IPS DF 6.9 (cell line): ENCODE measurements around the gene UBAP1.
"Not testable (repeated sequence)": the region's sequence is repeated elsewhere in the genome, so short reads cannot be mapped to it uniquely, and the experiment has no call there.

Source experiments
- DNase-seq: peaks from one replicate; pipeline ENCODE4 v3.0.0-alpha.2; 2013; ENCODE audit warnings: low read depth, low spot score
- H3K27ac ChIP-seq: one replicate; pipeline ENCODE4 v1.5.1; 2013; ENCODE audit warnings: low read length, control low read depth
- H3K27me3 ChIP-seq: 2 replicates; pipeline ENCODE4 v1.6.1; 2013; ENCODE audit warnings: mild to moderate bottlenecking, low read length; ENCODE audit not compliant: control insufficient read depth, insufficient read depth
- H3K36me3 ChIP-seq: 2 replicates; pipeline ENCODE4 v1.6.1; 2013; ENCODE audit warnings: low read length; ENCODE audit not compliant: control insufficient read depth, insufficient read depth
- H3K4me1 ChIP-seq: 2 replicates; pipeline ENCODE4 v1.6.1; 2013; ENCODE audit warnings: low read length; ENCODE audit not compliant: control insufficient read depth, insufficient read depth
- H3K4me3 ChIP-seq: 2 replicates; pipeline ENCODE4 v1.5.1; 2013; ENCODE audit warnings: mild to moderate bottlenecking, low read length
- H3K9me3 ChIP-seq: 2 replicates; pipeline ENCODE4 v1.6.1; 2013; ENCODE audit warnings: low read length, inconsistent platforms; ENCODE audit not compliant: control insufficient read depth, insufficient read depth
- WGBS: extraction: QIAGEN DNeasy Blood & Tissue Kit; methylation state at CpG from one replicate; pipeline ENCODE4 v1.1.7; 2013; ENCODE audit warnings: mixed read lengths, missing lambda C conversion rate; ENCODE audit not compliant: insufficient read length, insufficient coverage; 5-methylcytosine and 5-hydroxymethylcytosine counted together

The UBAP1 gene

DNA sequence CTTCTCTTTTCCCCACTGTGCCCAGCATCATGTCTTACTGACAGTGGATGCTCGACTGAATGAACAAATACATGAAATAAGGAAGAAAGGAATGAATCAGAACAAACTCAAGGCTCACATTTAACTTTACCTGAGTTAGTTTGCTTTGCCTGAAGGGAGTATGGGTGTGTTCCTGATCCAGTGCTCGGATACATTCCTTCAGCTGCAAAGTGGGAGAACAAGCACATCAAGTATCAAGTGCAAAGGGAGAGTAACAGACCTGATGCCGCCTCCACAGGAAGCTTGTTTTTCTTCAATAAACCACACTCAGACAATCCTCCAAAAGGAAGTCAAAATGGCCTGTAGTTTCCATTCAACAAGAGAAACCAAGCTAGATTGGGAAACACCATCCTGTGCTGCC lies 84.1 kb downstream of the UBAP1 start:
- no peak for DNase-seq
- Histone ChIP-seq H3K4me3 (no peak overlapping the region), H3K27me3 (no peaks in the 10 kb centered on the region), H3K4me1 (no peaks in the 10 kb centered on the region), H3K9me3 (no peaks in the 10 kb centered on the region), H3K27ac (no peak overlapping the region), H3K36me3 (0 out of 2 replicates have a peak, but pooled peaks cover 5% of the 10 kb centered on the region)
- WGBS: no CpG with 5 or more reads among the region's 3 CpGs

GRCh38 chr9:34267660-34268059 lies 88.8 kb downstream of the UBAP1 start:
- Histone ChIP-seq H3K36me3 (0 out of 2 replicates have a peak, but pooled peaks cover 2% of the 10 kb centered on the region), H3K4me3 (no peak overlapping the region), H3K27ac (no peak overlapping the region), H3K4me1 (no peaks in the 10 kb centered on the region), H3K27me3 (no peaks in the 10 kb centered on the region), H3K9me3 (no peaks in the 10 kb centered on the region)
- DNase-seq: no peak
- WGBS: no CpG with 5 or more reads among the region's 1 CpG

- WGBS: no CpG with 5 or more reads among the region's 5 CpGs
These were observed 92.6 kb downstream of the UBAP1 start for GRCh38 chr9:34271265-34272006.

GRCh38 chr9:34272101-34272541 lies 93.3 kb downstream of the UBAP1 start:
- H3K9me3 ChIP-seq: no peaks in the 10 kb centered on the region
- no peak for DNase-seq
- WGBS: no CpG with 5 or more reads among the region's 3 CpGs

More at GRCh38 chr9:34271265-34272006, 92.6 kb downstream of the UBAP1 start:
- Histone ChIP-seq H3K9me3 (no peaks in the 10 kb centered on the region), H3K36me3 (no peaks in the 10 kb centered on the region), H3K27ac (no peak overlapping the region), H3K4me3 (no peak overlapping the region), H3K4me1 (no peaks in the 10 kb centered on the region), H3K27me3 (no peaks in the 10 kb centered on the region)
- DNase-seq: no peak

DNA sequence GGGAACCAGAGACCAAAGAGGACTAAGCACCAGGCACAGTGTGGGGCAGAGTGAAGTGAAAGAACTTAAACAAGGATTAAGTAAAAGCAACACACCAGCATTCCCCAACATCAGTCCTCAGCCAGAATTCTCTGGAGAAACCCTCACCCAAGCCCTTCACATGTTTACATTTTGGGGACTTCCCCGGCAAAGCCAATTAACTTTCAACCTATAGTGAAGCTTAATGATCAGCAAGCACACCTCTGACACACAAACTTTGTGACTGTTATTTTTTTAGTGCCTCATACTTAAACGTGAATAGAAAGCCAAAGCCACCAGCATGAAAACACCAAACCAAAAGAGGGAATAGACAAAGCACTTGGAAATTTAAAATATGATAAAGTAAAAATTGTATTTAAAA lies 94.7 kb downstream of the UBAP1 start:
- H3K4me1 ChIP-seq, H3K27ac ChIP-seq, H3K4me3 ChIP-seq, DNase-seq, H3K27me3 ChIP-seq, H3K9me3 ChIP-seq, H3K36me3 ChIP-seq: not testable (repeated sequence)
- no CpG with 5 or more reads among the region's 2 CpGs for WGBS

More at GRCh38 chr9:34272101-34272541, 93.3 kb downstream of the UBAP1 start:
- Histone ChIP-seq H3K27ac (no peak overlapping the region), H3K36me3 (no peaks in the 10 kb centered on the region), H3K4me3 (no peak overlapping the region), H3K27me3 (no peaks in the 10 kb centered on the region), H3K4me1 (no peaks in the 10 kb centered on the region)

GRCh38 chr9:34275811-34276210 lies 97.0 kb downstream of the UBAP1 start:
- WGBS: no CpG with 5 or more reads among the region's 6 CpGs
- no peaks in the 10 kb centered on the region for H3K36me3 ChIP-seq

DNA sequence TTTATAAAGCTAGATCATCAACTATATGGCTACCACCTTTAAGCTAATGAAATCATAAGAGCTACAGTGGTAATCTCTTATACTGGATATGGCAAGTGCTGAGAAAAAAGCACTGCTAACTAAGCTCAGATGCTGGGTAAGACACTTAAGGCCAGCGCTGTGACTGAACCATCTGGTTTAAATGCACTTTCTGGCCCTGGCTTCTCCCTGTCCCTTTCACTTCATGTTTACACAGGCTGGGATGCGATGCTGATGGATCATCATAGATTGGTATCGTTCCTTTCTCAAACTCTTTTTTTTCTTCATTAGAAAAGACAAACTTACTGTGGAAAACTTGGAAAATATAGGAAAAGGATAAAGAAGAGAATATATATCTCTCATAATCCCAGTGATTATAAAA lies 97.9 kb downstream of the UBAP1 start:
- no peak for DNase-seq
- Histone ChIP-seq H3K27ac (no peak overlapping the region), H3K9me3 (no peaks in the 10 kb centered on the region), H3K36me3 (no peaks in the 10 kb centered on the region), H3K4me1 (no peaks in the 10 kb centered on the region), H3K4me3 (no peak overlapping the region), H3K27me3 (no peaks in the 10 kb centered on the region)
- WGBS: no CpG with 5 or more reads among the region's 3 CpGs

More at GRCh38 chr9:34275811-34276210, 97.0 kb downstream of the UBAP1 start:
- Histone ChIP-seq H3K27ac (no peak overlapping the region), H3K27me3 (no peaks in the 10 kb centered on the region), H3K4me3 (no peak overlapping the region), H3K9me3 (no peaks in the 10 kb centered on the region), H3K4me1 (no peaks in the 10 kb centered on the region)
- DNase-seq: no peak

DNA sequence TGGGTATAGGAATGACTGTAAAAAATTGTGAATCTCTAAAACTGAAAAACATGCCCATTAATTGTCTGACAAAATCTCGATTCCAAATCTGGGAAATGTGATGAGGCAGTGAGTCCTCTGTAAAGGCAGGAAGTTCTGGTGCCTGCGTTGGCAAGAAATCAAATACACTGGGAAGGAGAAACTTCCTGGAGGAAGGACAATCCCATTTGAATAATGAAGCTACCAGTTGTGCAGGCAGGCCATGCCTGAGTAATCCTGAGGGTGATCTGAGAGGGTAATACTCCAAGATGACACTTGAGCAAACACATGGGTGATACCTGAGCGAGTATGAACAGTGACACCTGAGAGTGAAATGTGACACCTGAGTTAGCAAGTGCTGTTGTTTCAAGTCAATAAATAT lies 100.6 kb downstream of the UBAP1 start:
- DNase-seq: no peak
- H3K4me1 ChIP-seq: no peaks in the 10 kb centered on the region
- WGBS: no CpG with 5 or more reads among the region's 3 CpGs

DNA sequence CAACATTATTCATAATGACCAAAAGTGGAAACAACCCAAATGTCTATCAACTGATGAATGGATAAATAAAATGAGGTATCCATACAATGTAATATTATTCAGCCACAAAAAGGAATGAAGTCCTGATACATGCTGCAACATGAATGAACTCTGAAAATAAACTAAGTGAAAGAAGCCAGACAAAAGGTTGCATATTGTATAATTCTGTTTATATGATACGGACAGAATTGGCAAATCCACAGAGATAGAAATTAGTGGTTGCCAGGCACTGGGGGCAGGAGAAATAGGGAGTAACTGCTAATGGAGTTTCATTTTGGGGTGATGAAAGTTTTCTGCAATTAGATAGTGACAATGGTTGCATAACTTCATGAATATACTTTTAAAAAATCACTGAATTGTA lies 103.3 kb downstream of the UBAP1 start:
- H3K36me3 ChIP-seq: no peaks in the 10 kb centered on the region
- WGBS: no CpG with 5 or more reads among the region's 1 CpG
- H3K27me3 ChIP-seq: no peaks in the 10 kb centered on the region
- H3K9me3 ChIP-seq: no peaks in the 10 kb centered on the region
- no peaks in the 10 kb centered on the region for H3K4me1 ChIP-seq
- H3K27ac ChIP-seq: no peak overlapping the region
- H3K4me3 ChIP-seq: no peak overlapping the region
- no peak for DNase-seq

More for the DNA sequence above, 100.6 kb downstream of the UBAP1 start:
- Histone ChIP-seq H3K27ac (no peak overlapping the region), H3K4me3 (no peak overlapping the region), H3K36me3 (no peaks in the 10 kb centered on the region), H3K9me3 (no peaks in the 10 kb centered on the region), H3K27me3 (no peaks in the 10 kb centered on the region)

- H3K9me3 ChIP-seq: no peaks in the 10 kb centered on the region
- DNase-seq: no peak
- H3K4me1 ChIP-seq: no peaks in the 10 kb centered on the region
- no peaks in the 10 kb centered on the region for H3K27me3 ChIP-seq
- no CpG with 5 or more reads among the region's 2 CpGs for WGBS
- no peak overlapping the region for H3K27ac ChIP-seq
- H3K4me3 ChIP-seq: no peak overlapping the region
- no peaks in the 10 kb centered on the region for H3K36me3 ChIP-seq
These were observed 110.3 kb downstream of the UBAP1 start for GRCh38 chr9:34289159-34289558.

DNA sequence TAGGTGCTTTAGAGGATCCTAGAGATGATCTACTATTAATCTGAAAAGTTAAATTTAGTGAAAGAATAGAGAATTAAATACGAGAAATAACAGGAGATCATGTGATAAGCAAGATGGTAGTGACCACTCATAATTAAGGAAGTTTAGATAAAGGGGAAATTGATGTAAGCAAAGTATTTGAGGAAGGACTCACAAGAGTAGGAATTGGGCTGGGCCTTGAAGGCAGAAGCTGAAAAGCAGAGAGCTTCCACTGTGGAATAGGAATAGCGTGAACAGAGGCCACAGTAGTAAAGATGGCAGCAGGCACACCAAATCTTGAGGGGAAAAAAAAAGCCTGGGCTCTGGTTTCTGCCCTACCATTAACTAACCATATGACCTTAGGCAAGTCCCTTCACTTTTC lies 112.2 kb downstream of the UBAP1 start:
- no peaks in the 10 kb centered on the region for H3K27me3 ChIP-seq
- no peaks in the 10 kb centered on the region for H3K36me3 ChIP-seq
- H3K4me1 ChIP-seq: no peaks in the 10 kb centered on the region
- no peak for DNase-seq
- WGBS: 100% methylated on average over 1 of the region's 2 CpGs
- H3K4me3 ChIP-seq: no peak overlapping the region
- H3K27ac ChIP-seq: no peak overlapping the region
- no peaks in the 10 kb centered on the region for H3K9me3 ChIP-seq
